Liver (tissue), 3 donors: ENCODE measurements around the gene SVEP1.

Source experiments
- CTCF ChIP-seq: fragments of 150-350 bp; IDR thresholded peaks from 2 replicates; pipeline ENCODE4 v1.5.1; 2017; ENCODE audit warnings: improper control_type of control experiment, low read depth, low read length; ENCODE audit not compliant: missing input control
- RAD21 ChIP-seq, 2 donors: IDR thresholded peaks; 2 replicates each; pipeline ENCODE4 v1.6.1; 2016; ENCODE audit warnings: antibody characterized with exemption in 2 of 2, mild to moderate bottlenecking in 2 of 2
- YY1 ChIP-seq: IDR thresholded peaks from 2 replicates; pipeline ENCODE4 v1.6.1; 2016; ENCODE audit warnings: antibody characterized with exemption, mild to moderate bottlenecking
- donor health status: healthy.
- donor health status: healthy.

GRCh38 chr9:110451726-110452125, 127.8 kb downstream of the SVEP1 start:
- no peak for TF ChIP-seq CTCF
- no peak for TF ChIP-seq YY1
- TF ChIP-seq RAD21 (IDR thresholded peaks at IDR 0.05), result no peak
